GM12874 (cell line): Measurements from ENCODE around the gene WRAP53.

Source experiments
- CTCF ChIP-seq: IDR thresholded peaks from 2 replicates; pipeline ENCODE4 v1.5.1; 2011; ENCODE audit warnings: low read depth, mild to moderate bottlenecking, control low read depth, low read length, moderate library complexity; ENCODE audit not compliant: insufficient read depth

Gene WRAP53

GRCh38 chr17:7714721-7715594, 26.7 kb downstream of the WRAP53 start:
- no peak for TF ChIP-seq CTCF

- no peak for TF ChIP-seq CTCF
Observed at GRCh38 chr17:7715936-7716886, 27.9 kb downstream of the WRAP53 start.

GRCh38 chr17:7716901-7717755, 28.9 kb downstream of the WRAP53 start, which contains the start of gene DNAH2:
DNAH2 (plus strand) TSS chr17:7717744; CDS start chr17:7719735, 1,991 bp downstream.
- TF ChIP-seq CTCF, result peak; percentile 33; the same call in 1 of the 2 replicates

- no peak for TF ChIP-seq CTCF
Observed at GRCh38 chr17:7717756-7718350, 29.6 kb downstream of the WRAP53 start.

GRCh38 chr17:7719661-7720060, 31.4 kb downstream of the WRAP53 start:
- TF ChIP-seq CTCF, result no peak

- TF ChIP-seq CTCF, result no peak
Observed at GRCh38 chr17:7720125-7720524, 31.8 kb downstream of the WRAP53 start.
